Peyer's patch (tissue), 4 donors: ENCODE measurements around the gene HLA-A. TPM values are rescaled to one million over a fixed set of nuclear protein-coding genes. Genes with fewer than 3 reads are reported as not detected.
"Not testable (repeated sequence)": the region's sequence is repeated elsewhere in the genome, so short reads cannot be mapped to it uniquely, and the experiment has no call there.

ENCODE experiments used
- DNase-seq, 3 donors: peaks; one replicate each; pipeline ENCODE4 v3.0.0-alpha.2; 2017 to 2019
- H3K27ac ChIP-seq, 4 donors: fragments of 200-600 bp; sonication (generic); one replicate each; pipeline ENCODE4 v1.5.1; 2016 to 2019
- H3K27me3 ChIP-seq, 2 donors: fragments of 200-600 bp; sonication (generic); one replicate each; pipeline ENCODE4 v1.5.1; 2019
- H3K36me3 ChIP-seq, 3 donors: fragments of 200-600 bp; sonication (generic); one replicate each; pipeline ENCODE4 v1.5.1; 2016 to 2019
- H3K4me1 ChIP-seq, 4 donors: fragments of 200-600 bp; sonication (generic); one replicate each; pipeline ENCODE4 v1.5.1; 2016 to 2019
- H3K4me3 ChIP-seq, 4 donors: fragments of 200-600 bp; sonication (generic); 1 replicate in 3 of 4; 2 replicates in 1 of 4; pipeline ENCODE4 v1.5.1; 2016 to 2019; ENCODE audit warnings: mild to moderate bottlenecking in 1 of 4
- H3K9me3 ChIP-seq, 4 donors: fragments of 200-600 bp; sonication (generic); one replicate each; pipeline ENCODE4 v1.5.1; 2016 to 2019; ENCODE audit warnings: mild to moderate bottlenecking in 1 of 4
- CTCF ChIP-seq, 6 experiments: fragments of 450-650 bp in 4 of 6; fragments of 200-600 bp in 2 of 6; sonication (generic) in 1 of 6; IDR thresholded peaks; one replicate each; pipeline ENCODE4 v1.5.1; 2017 to 2019; ENCODE audit warnings: antibody characterized with exemption in 6 of 6, mild to moderate bottlenecking in 3 of 6, moderate library complexity in 1 of 6
- POLR2A ChIP-seq, 2 donors: fragments of 450-650 bp; IDR thresholded peaks; one replicate each; pipeline ENCODE4 v1.5.1; 2017; ENCODE audit warnings: antibody characterized with exemption in 2 of 2, mild to moderate bottlenecking in 2 of 2, moderate library complexity in 2 of 2
- total RNA-seq, 4 donors: library from RNA; depleted of rRNA; stranded (reverse); fragments of >200 nt; gene quantifications; one replicate each; pipeline ENCODE4 v1.1.0, GENCODE V29; 2016

HLA-A gene
- total RNA-seq, 4 donors from 2014 or later: 296 to 1,668 (median 1,428) TPM

- peak; percentile 75 to 91 (median 87) for DNase-seq
- H3K9me3 ChIP-seq: no peaks in the 10 kb centered on the region
- H3K4me3 ChIP-seq: peak overlapping the region; percentile 43 to 59 (median 48)
- TF ChIP-seq CTCF (IDR thresholded peaks at IDR 0.05): peak in 5 of 6 experiments; percentile 27 to 66 (median 56)
- peak; percentile 52 to 70 for TF ChIP-seq POLR2A (IDR thresholded peaks at IDR 0.05)
- H3K4me1 ChIP-seq: peaks cover 0 to 19% (median 3%) of the 10 kb centered on the region in 4 donors
- H3K36me3 ChIP-seq: no peaks in the 10 kb centered on the region
- H3K27me3 ChIP-seq: no peaks in the 10 kb centered on the region
- H3K27ac ChIP-seq: peak overlapping the region; percentile 63 to 97 (median 81)
Observed at GRCh38 chr6:29976588-29977424, 34.5 kb downstream of the HLA-A start.

GRCh38 chr6:29977425-29977727 lies 35.0 kb downstream of the HLA-A start:
- Histone ChIP-seq H3K27me3 (no peaks in the 10 kb centered on the region), H3K27ac (peak overlapping the region; percentile 63 to 97 (median 81)), H3K9me3 (no peaks in the 10 kb centered on the region), H3K4me1 (peaks cover 0 to 19% (median 3%) of the 10 kb centered on the region in 4 donors), H3K36me3 (no peaks in the 10 kb centered on the region), H3K4me3 (peak overlapping the region; percentile 43 to 59 (median 48))
- DNase-seq: no peak
- TF ChIP-seq CTCF (IDR thresholded peaks at IDR 0.05): no peak
- no peak for TF ChIP-seq POLR2A (IDR thresholded peaks at IDR 0.05)

GRCh38 chr6:29980013-29980412 lies 37.7 kb downstream of the HLA-A start:
- H3K36me3 ChIP-seq, H3K4me3 ChIP-seq, H3K9me3 ChIP-seq, H3K27me3 ChIP-seq, DNase-seq, H3K27ac ChIP-seq: not testable (repeated sequence)
- H3K4me1 ChIP-seq: peaks cover 0 to 14% (median 3%) of the 10 kb centered on the region in 4 donors

GRCh38 chr6:29980511-29980910 lies 38.2 kb downstream of the HLA-A start:
- Histone ChIP-seq H3K9me3 (no peaks in the 10 kb centered on the region), H3K36me3 (no peaks in the 10 kb centered on the region), H3K27ac (no peak overlapping the region), H3K4me1 (peaks cover 0 to 9% (median under 1%) of the 10 kb centered on the region in 4 donors), H3K4me3 (no peak overlapping the region), H3K27me3 (no peaks in the 10 kb centered on the region)
- TF ChIP-seq POLR2A (IDR thresholded peaks at IDR 0.05) (no peak), CTCF (IDR thresholded peaks at IDR 0.05) (no peak)
- DNase-seq: no peak

GRCh38 chr6:29981211-29981812 lies 39.0 kb downstream of the HLA-A start:
- Histone ChIP-seq H3K36me3 (no peaks in the 10 kb centered on the region), H3K27ac (no peak overlapping the region), H3K4me1 (peaks cover 0 to under 1% (median 0%) of the 10 kb centered on the region in 4 donors), H3K9me3 (no peaks in the 10 kb centered on the region), H3K27me3 (no peaks in the 10 kb centered on the region), H3K4me3 (peak overlapping the region in 1 of 4 donors; percentile 0)
- DNase-seq: peak in 2 of 3 donors; percentile 50 to 64
- TF ChIP-seq CTCF (IDR thresholded peaks at IDR 0.05) (no peak), POLR2A (IDR thresholded peaks at IDR 0.05) (no peak)

- Histone ChIP-seq H3K9me3 (no peaks in the 10 kb centered on the region), H3K27ac (no peak overlapping the region), H3K36me3 (no peaks in the 10 kb centered on the region), H3K4me1 (no peaks in the 10 kb centered on the region), H3K27me3 (no peaks in the 10 kb centered on the region), H3K4me3 (no peak overlapping the region)
- no peak for DNase-seq
- TF ChIP-seq POLR2A (IDR thresholded peaks at IDR 0.05) (no peak), CTCF (IDR thresholded peaks at IDR 0.05) (no peak)
Observed at GRCh38 chr6:29982097-29982496, 39.8 kb downstream of the HLA-A start.
